C4-2B (cell line): ENCODE measurements around the gene SLC6A11.

Experiments used
- ZFX ChIP-seq: fragments of 450-650 bp; IDR thresholded peaks from 2 replicates; pipeline ENCODE4 v1.6.1; 2017
- TF ChIP-seq, protein P1 (sequence below): fragments of 450-650 bp; conservative IDR thresholded peaks from 2 replicates; pipeline ENCODE4 v1.5.1; 2017; ENCODE audit warnings: mild to moderate bottlenecking

DNA sequence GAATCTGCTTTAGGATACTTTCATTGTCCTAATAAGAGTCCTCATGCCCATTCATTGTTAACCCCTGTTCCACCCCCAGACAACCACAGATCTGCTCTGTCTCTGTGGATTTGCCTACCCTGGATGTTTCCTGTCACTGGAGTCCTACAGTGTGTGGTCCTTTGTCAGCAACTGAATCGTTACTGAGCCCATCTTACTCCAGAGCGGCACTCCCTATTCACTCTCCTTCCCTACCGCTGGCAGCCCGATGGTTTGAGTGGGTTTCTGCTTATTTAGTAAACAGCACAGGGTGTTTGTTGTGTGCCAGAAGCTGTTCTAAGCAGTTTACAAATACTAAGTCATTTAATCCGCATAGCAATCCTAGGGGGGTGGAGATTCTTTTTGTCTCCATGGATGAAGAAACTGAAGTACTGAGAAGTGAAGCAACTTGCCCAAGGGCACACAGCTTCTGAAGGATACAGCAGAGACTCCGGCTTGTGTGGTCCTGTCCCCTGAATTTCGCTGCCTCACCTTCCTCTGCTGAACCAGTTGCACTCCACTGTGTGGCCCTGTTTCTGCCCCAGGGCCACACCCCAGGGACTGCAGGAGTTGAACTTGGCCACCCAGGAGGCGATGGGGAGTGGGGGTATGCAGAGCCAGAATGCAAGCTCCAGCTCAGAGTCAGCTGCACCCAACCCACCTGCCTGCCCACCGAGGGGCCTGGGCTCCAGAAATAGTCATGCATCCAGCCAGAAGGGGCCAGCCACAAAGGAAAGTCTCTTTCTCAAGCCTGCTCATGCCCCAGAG is 120.0 kb downstream of the SLC6A11 start:
- TF ChIP-seq, protein P1, sequence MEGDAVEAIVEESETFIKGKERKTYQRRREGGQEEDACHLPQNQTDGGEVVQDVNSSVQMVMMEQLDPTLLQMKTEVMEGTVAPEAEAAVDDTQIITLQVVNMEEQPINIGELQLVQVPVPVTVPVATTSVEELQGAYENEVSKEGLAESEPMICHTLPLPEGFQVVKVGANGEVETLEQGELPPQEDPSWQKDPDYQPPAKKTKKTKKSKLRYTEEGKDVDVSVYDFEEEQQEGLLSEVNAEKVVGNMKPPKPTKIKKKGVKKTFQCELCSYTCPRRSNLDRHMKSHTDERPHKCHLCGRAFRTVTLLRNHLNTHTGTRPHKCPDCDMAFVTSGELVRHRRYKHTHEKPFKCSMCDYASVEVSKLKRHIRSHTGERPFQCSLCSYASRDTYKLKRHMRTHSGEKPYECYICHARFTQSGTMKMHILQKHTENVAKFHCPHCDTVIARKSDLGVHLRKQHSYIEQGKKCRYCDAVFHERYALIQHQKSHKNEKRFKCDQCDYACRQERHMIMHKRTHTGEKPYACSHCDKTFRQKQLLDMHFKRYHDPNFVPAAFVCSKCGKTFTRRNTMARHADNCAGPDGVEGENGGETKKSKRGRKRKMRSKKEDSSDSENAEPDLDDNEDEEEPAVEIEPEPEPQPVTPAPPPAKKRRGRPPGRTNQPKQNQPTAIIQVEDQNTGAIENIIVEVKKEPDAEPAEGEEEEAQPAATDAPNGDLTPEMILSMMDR, result no peak
- no peak for TF ChIP-seq ZFX
